Nephron (organoid): Measurements from ENCODE around the gene SLC7A8.
"Not testable (repeated sequence)": the region's sequence is repeated elsewhere in the genome, so short reads cannot be mapped to it uniquely, and the experiment has no call there.

Experiments
- H3K27ac Mint-ChIP-seq, 3 experiments: 2 replicates each; pipeline ENCODE4 v1.8.0; 2020; ENCODE audit warnings: mixed read lengths in 3 of 3, mild to moderate bottlenecking in 2 of 3, moderate library complexity in 1 of 3
- H3K27me3 Mint-ChIP-seq: 2 replicates; pipeline ENCODE4 v1.8.0; 2021; ENCODE audit warnings: low read depth, mild to moderate bottlenecking, moderate library complexity, mixed read lengths
- H3K36me3 Mint-ChIP-seq: 2 replicates; pipeline ENCODE4 v1.8.0; 2020; ENCODE audit warnings: low read depth, mixed read lengths
- H3K4me1 Mint-ChIP-seq: 2 replicates; pipeline ENCODE4 v1.8.0; 2020; ENCODE audit warnings: mixed read lengths
- H3K4me3 Mint-ChIP-seq, 3 experiments: 2 replicates each; pipeline ENCODE4 v1.8.0; 2020; ENCODE audit warnings: mild to moderate bottlenecking in 3 of 3, mixed read lengths in 3 of 3, moderate library complexity in 2 of 3
- H3K9me3 Mint-ChIP-seq: 2 replicates; pipeline ENCODE4 v1.8.0; 2020; ENCODE audit warnings: mixed read lengths
- TF ChIP-seq, protein P1 (sequence below), 3 experiments: fragments of 200-600 bp; sonication (generic); IDR thresholded peaks; one replicate each; pipeline ENCODE4 v1.5.0; 2021; ENCODE audit warnings: antibody characterized with exemption in 3 of 3; ENCODE audit not compliant: unreplicated experiment in 3 of 3

Gene SLC7A8

DNA sequence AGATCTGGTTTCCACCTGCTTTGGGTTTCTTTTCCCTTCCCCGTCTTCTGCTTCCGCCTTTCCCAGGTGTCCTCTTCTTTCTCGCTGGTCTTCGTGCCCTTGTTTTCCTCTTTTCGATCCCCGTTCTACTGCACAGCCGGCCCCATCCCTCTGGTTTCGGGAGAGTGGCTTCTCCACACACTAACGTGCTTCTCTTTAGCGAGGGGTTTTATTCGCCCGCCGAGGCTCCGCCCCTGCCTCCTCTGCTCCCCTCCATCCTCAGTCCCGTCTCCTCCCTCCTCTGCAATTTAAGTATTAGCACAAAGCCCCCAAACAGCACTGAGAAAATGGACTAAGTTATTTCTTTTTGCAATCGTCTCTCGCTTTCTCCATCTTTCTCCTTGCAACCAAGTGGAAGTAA lies at the start of gene SLC7A8:
TSS of gene SLC7A8 (minus strand) at position 182 of the 400 bp plus-strand sequence. CDS start 746 bp downstream, outside the sequence.
- Mint-ChIP-seq H3K27ac (no peak within 1 kb of the TSS), H3K4me1 (peaks cover 30% of the 10 kb centered on the region), H3K9me3 (no peaks in the 10 kb centered on the region), H3K27me3 (peaks cover 4% of the 10 kb centered on the region), H3K36me3 (no peaks in the 10 kb centered on the region), H3K4me3 (no peak within 1 kb of the TSS)
- TF ChIP-seq, protein P1, sequence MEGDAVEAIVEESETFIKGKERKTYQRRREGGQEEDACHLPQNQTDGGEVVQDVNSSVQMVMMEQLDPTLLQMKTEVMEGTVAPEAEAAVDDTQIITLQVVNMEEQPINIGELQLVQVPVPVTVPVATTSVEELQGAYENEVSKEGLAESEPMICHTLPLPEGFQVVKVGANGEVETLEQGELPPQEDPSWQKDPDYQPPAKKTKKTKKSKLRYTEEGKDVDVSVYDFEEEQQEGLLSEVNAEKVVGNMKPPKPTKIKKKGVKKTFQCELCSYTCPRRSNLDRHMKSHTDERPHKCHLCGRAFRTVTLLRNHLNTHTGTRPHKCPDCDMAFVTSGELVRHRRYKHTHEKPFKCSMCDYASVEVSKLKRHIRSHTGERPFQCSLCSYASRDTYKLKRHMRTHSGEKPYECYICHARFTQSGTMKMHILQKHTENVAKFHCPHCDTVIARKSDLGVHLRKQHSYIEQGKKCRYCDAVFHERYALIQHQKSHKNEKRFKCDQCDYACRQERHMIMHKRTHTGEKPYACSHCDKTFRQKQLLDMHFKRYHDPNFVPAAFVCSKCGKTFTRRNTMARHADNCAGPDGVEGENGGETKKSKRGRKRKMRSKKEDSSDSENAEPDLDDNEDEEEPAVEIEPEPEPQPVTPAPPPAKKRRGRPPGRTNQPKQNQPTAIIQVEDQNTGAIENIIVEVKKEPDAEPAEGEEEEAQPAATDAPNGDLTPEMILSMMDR (IDR thresholded peaks at IDR 0.05; ENCODE audit: unreplicated experiment in 3 of 3) = no peak

DNA sequence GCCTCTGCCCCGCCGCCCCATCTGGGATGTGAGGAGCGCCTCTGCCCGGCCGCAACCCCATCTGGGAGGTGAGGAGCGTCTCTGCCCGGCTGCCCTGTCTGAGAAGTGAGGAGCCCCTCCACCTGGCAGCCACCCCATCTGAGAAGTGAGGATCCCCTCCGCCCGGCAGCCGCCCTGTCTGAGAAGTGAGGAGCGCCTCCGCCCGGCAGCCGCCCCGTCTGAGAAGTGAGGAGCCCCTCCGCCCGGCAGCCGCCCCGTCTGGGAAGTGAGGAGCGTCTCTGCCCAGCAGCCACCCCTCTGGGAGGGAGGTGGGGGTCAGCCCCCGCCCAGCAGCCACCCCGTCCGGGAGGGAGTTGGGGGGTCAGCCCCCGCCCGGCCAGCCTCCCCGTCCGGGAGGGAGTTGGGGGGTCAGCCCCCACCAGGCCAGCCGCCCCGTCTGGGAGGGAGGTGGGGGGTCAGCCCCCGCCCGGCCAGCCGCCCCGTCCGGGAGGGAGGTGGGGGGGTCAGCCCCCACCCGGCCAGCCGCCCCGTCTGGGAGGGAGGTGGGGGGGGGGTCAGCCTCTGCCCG lies 48.9 kb upstream of the SLC7A8 start:
- not testable (repeated sequence) for H3K4me3 Mint-ChIP-seq, H3K27ac Mint-ChIP-seq, H3K9me3 Mint-ChIP-seq, H3K27me3 Mint-ChIP-seq, H3K4me1 Mint-ChIP-seq, H3K36me3 Mint-ChIP-seq

DNA sequence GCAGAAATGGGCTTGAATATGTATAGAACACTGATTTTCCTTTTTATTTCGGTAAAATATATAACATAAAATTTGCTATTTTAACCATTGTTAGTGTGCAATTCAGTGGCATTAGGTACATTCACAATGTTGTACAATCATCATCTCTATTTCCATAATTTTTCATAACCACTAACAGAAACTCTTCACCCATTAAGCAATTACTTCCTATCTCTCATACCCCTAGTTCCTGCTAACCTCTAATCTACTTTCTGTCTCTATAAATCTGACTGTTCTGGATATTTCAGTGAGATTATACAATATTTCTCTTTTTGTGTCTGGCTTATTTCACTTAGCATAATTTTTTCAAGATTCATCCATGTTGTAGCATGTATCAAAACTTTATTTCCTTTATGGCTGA lies 45.4 kb upstream of the SLC7A8 start:
- Mint-ChIP-seq H3K4me1 (no peaks in the 10 kb centered on the region), H3K27ac (no peak overlapping the region), H3K4me3 (no peak overlapping the region), H3K36me3 (no peaks in the 10 kb centered on the region), H3K9me3 (peaks cover 19% of the 10 kb centered on the region), H3K27me3 (peaks cover 3% of the 10 kb centered on the region)
- TF ChIP-seq, protein P1 (IDR thresholded peaks at IDR 0.05; ENCODE audit: unreplicated experiment in 3 of 3) = no peak

DNA sequence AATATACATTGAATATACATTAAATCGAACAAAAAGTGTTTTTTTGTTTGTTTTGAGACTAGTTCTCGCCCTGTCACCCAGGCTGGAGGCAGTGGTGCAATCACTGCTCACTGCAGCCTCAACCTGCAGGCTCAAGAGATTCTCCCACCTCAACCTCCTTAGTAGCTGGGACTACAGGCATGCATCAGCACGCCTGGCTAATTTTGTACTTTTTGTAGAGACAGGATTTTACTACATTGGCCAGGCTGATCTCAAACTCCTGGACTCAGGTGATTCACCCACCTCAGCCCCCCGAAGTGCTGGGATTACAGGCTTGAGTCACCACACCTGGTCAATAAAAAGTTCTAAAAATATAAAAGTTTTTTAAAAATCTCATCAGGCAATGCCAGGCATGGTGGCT lies 44.1 kb upstream of the SLC7A8 start:
- TF ChIP-seq, protein P1 (IDR thresholded peaks at IDR 0.05; ENCODE audit: unreplicated experiment in 3 of 3) = no peak
- Mint-ChIP-seq H3K9me3 (peaks cover 23% of the 10 kb centered on the region), H3K36me3 (no peaks in the 10 kb centered on the region), H3K27ac (no peak overlapping the region), H3K27me3 (peaks cover 3% of the 10 kb centered on the region), H3K4me1 (no peaks in the 10 kb centered on the region), H3K4me3 (no peak overlapping the region)

DNA sequence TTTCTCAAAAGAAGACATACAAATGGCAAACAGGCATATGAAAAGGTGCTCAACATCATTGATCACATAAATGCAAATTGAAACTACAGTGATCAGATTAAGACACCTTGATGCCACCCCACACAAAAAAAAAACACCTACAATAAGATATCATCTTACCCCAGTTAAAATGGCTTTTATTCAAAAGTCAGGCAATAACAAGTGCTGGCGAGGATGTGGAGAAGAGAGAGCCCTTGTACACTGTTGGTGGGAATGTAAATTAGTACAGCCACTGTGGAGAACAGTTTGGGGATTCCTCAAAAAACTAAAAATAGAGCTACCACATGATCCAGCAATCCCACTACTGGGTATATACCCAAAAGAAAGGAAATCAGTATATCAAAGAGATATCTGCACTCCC lies 41.5 kb upstream of the SLC7A8 start:
- H3K4me1 Mint-ChIP-seq, H3K4me3 Mint-ChIP-seq, H3K36me3 Mint-ChIP-seq, H3K27ac Mint-ChIP-seq, H3K27me3 Mint-ChIP-seq: not testable (repeated sequence)
- peaks cover 20% of the 10 kb centered on the region for H3K9me3 Mint-ChIP-seq

DNA sequence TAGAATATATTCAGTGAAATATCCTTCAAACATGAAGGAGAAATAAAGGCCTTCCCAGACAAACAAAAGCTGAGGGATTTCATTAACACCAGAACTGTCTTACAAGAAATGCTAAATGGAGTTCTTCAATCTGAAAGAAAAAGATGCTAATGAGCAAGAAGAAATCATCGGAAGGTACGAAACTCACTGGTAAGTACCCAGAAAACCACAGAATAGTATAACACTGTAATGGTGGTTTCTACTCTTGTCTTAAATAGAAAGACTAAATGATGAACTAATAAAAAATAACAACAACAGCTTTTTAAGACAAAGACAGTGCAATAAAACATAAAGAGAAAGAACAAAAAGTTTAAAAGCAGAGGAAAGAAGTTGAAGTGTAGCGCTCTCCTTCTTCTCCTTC lies 35.6 kb upstream of the SLC7A8 start:
- TF ChIP-seq, protein P1 (IDR thresholded peaks at IDR 0.05; ENCODE audit: unreplicated experiment in 3 of 3) = no peak
- Mint-ChIP-seq H3K27ac (no peak overlapping the region), H3K9me3 (peaks cover 15% of the 10 kb centered on the region), H3K27me3 (no peaks in the 10 kb centered on the region), H3K36me3 (no peaks in the 10 kb centered on the region), H3K4me1 (no peaks in the 10 kb centered on the region), H3K4me3 (no peak overlapping the region)
